ENCODE measurements around the gene BST2.
"Not testable (repeated sequence)": the region's sequence is repeated elsewhere in the genome, so short reads cannot be mapped to it uniquely, and the experiment has no call there.

Gene BST2

DNA sequence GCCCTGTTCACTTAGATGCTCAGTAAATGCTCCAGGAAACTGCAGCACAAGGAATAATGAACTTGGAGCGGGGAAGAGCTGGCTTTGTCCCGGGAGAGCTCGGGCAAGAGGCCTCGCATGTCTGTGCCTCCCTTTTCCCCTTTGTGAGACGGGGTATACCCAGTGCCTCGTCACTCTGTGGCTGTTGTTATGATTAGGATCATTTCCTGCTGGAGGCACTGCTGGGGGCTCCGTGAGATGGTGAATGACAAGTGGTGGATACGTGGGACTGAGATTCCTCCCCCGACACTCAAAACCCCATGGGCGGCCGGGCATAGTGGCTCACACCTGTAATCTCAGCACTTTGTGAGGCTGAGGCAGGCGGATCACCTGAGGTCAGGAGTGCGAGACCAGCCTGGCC lies 27.2 kb downstream of the BST2 start:
- H3K4me3 ChIP-seq (ENCODE audit: low read depth, low read length), result no peak overlapping the region

DNA sequence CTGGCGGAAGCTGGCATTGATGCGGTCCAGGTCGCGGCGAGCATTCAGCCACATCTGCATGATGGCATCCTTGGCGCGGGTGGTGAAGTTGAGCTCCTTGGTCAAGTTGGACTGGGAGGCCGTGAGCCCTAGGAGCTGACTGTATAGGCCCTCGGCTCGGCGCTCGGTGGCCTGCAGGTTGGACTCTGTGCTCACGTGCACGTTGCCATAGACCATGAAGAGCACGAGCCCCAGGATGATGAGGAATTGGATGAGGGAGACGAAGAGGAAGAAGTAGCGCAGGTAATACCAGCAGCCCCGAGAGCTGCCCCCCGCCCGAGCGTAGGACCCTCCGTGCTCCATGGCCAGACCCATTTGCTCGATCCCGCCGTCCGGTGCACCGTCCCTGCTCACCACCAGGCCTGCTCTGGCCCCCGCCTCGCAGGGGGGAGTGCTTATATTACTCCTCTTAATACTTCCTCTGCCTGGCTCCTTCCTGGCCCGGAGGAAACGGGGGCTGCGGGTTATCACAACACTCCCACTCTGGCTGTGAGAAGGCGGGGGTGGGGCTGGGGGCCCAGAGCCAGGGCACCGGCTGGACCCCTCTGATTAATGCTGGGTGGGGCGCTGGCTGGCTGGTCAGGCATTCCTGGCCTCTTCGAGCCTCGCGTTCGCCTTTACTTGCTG lies 28.4 kb downstream of the BST2 start, which contains the start of gene PLVAP:
Gene PLVAP (minus strand): TSS at position 408 of the 666 bp plus-strand sequence. CDS start 54 bp downstream, at position 354.
- no peak for TF ChIP-seq POLR2A (IDR thresholded peaks at IDR 0.05; ENCODE audit: extremely low read depth, insufficient read length)
- no peak for TF ChIP-seq MYC (IDR thresholded peaks at IDR 0.05; ENCODE audit: low read depth, low read length)
- TF ChIP-seq, protein P1, sequence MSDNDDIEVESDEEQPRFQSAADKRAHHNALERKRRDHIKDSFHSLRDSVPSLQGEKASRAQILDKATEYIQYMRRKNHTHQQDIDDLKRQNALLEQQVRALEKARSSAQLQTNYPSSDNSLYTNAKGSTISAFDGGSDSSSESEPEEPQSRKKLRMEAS (IDR thresholded peaks at IDR 0.05; ENCODE audit: low read depth, low read length), result no peak
- TF ChIP-seq, protein P2, sequence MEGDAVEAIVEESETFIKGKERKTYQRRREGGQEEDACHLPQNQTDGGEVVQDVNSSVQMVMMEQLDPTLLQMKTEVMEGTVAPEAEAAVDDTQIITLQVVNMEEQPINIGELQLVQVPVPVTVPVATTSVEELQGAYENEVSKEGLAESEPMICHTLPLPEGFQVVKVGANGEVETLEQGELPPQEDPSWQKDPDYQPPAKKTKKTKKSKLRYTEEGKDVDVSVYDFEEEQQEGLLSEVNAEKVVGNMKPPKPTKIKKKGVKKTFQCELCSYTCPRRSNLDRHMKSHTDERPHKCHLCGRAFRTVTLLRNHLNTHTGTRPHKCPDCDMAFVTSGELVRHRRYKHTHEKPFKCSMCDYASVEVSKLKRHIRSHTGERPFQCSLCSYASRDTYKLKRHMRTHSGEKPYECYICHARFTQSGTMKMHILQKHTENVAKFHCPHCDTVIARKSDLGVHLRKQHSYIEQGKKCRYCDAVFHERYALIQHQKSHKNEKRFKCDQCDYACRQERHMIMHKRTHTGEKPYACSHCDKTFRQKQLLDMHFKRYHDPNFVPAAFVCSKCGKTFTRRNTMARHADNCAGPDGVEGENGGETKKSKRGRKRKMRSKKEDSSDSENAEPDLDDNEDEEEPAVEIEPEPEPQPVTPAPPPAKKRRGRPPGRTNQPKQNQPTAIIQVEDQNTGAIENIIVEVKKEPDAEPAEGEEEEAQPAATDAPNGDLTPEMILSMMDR (IDR thresholded peaks at IDR 0.05; ENCODE audit: low read depth, low read length), result no peak
- DNase-seq (ENCODE audit: low read depth), result peak; percentile 24
- H3K4me3 ChIP-seq (ENCODE audit: low read depth, low read length), result no peak within 1 kb of the TSS

More for the DNA sequence above, 27.2 kb downstream of the BST2 start:
- no peak for TF ChIP-seq MYC (IDR thresholded peaks at IDR 0.05; ENCODE audit: low read depth, low read length)
- TF ChIP-seq, protein P1 (IDR thresholded peaks at IDR 0.05; ENCODE audit: low read depth, low read length), result no peak
- TF ChIP-seq POLR2A (IDR thresholded peaks at IDR 0.05; ENCODE audit: extremely low read depth, insufficient read length), result no peak
- TF ChIP-seq, protein P2 (IDR thresholded peaks at IDR 0.05; ENCODE audit: low read depth, low read length), result no peak
- no peak for DNase-seq (ENCODE audit: low read depth)

DNA sequence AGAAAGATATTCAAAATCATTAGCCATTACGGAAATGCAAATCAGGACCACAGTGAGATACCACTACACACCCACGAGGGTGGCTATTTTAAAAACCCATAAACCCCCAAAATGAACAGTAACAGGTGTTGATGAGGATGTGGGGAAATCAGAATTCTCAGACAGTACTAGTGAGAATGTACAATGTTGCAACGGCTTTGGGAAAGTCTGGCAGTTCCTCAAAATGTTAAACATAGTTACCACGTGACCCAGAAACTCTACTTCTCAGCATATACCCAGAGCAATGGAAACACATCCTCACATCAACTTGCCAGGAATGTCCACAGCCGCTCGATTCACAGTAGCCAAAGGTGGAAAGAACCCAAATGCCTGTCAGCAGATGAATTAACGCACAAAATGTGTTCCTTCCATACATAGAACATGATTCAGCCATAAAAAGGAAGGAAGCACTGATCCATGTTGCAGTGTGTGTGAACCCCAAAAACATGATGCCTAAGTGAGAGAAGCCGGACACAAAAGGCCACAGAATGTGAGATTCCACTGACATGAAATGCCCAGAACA lies 35.3 kb downstream of the BST2 start:
- peak; percentile 78 for DNase-seq (ENCODE audit: low read depth)
- TF ChIP-seq, protein P1 (IDR thresholded peaks at IDR 0.05; ENCODE audit: low read depth, low read length), result peak; percentile 92
- peak; percentile 57; the same call in 1 of the 2 replicates for TF ChIP-seq MYC (IDR thresholded peaks at IDR 0.05; ENCODE audit: low read depth, low read length)
- TF ChIP-seq, protein P2 (IDR thresholded peaks at IDR 0.05; ENCODE audit: low read depth, low read length), result no peak
- H3K4me3 ChIP-seq (ENCODE audit: low read depth, low read length), result no peak overlapping the region

DNA sequence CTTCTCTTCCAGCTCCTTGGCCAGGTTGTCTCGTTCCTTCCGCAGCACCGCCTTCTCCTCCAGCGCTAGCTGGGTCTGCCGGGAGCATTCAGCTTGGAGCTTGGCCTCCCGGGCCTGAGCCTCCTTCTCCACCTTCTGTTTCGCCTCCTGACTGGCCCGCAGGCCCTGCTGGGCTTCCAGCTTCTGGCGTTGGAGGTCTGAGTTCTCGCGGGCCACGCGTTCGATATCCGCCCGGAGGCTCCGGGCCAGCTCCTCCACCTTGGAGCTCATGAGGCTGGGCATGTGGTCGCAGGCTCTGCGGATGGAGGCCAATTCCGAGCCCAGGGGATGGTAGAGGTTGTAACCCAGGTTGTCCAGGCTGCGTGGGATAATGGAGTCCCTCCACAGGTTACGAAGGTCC lies 40.1 kb downstream of the BST2 start:
- TF ChIP-seq, protein P2 (IDR thresholded peaks at IDR 0.05; ENCODE audit: low read depth, low read length), result no peak
- TF ChIP-seq POLR2A (IDR thresholded peaks at IDR 0.05; ENCODE audit: extremely low read depth, insufficient read length) (no peak), MYC (IDR thresholded peaks at IDR 0.05; ENCODE audit: low read depth, low read length) (no peak)
- TF ChIP-seq, protein P1 (IDR thresholded peaks at IDR 0.05; ENCODE audit: low read depth, low read length), result no peak
- H3K4me3 ChIP-seq (ENCODE audit: low read depth, low read length), result no peak overlapping the region
- DNase-seq (ENCODE audit: low read depth), result no peak

DNA sequence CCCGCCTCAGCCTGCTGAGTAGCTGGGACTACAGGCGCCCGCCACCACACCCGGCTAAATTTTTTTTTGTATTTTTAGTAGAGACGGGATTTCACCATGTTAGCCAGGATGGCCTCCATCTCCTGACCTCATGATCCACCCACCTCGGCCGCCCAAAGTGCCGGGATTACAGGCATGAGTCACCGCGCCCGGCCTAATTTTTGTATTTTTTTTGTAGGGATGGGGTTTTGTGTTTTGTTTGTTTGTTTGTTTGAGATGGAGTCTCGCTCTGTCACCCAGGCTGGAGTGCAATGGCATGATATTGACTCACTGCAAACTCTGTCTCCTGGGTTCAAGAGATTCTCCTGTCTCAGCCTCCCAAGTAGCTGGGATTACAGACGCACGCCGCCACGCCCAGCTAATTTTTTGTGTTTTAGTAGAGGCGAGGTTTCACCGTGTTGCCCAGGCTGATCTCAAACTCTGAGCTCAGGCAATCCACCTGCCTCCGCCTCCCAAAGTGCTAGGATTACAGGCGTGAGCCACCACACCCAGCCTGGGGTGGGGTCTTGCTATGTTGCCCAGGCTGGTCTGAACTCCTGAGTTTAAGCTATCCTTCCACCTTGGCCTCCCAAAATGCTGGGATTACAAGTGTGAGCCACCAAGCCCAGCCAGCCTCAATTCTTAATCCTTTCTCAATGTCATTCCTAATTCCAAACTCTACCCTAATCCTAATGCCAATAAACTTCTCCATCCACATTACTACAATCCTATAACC lies 41.4 kb downstream of the BST2 start:
- not testable (repeated sequence) for H3K4me3 ChIP-seq (ENCODE audit: low read depth, low read length); DNase-seq (ENCODE audit: low read depth)

All from NB4 (cell line).